Measurements from ENCODE around the gene MYH7B. TPM values are rescaled to one million over a fixed set of nuclear protein-coding genes. Genes with fewer than 3 reads are reported as not detected.

MYH7B gene
- total RNA-seq, 2 donors from 2014 or later, result 0.69 to 1.5 TPM

- no peak overlapping the region for H3K27ac ChIP-seq
- intact Hi-C loops (cut with DNase I), result loop anchor here (2.0 kb wide), 1 partner anchor 84 kb away; the partner anchor contains the start of gene GGT7
Observed at GRCh38 chr20:34956751-34957472, 1.2 kb downstream of the MYH7B start.

GRCh38 chr20:34964486-34964885, 8.8 kb downstream of the MYH7B start:
- H3K27me3 ChIP-seq, result no peaks in the 10 kb centered on the region
- DNase-seq, result no peak
- H3K4me1 ChIP-seq, result no peaks in the 10 kb centered on the region
- intact Hi-C loops (cut with DNase I), result no loop called here
- H3K27ac ChIP-seq, result no peak overlapping the region
- no peak for TF ChIP-seq CTCF (IDR thresholded peaks at IDR 0.05)
- no peaks in the 10 kb centered on the region for H3K9me3 ChIP-seq
- H3K9ac ChIP-seq (ENCODE audit: low read depth in 2 of 2, low read length in 2 of 2), result no peak overlapping the region
- H3K4me3 ChIP-seq, result no peak overlapping the region
- H3K36me3 ChIP-seq, result no peaks in the 10 kb centered on the region

More at GRCh38 chr20:34956751-34957472, 1.2 kb downstream of the MYH7B start:
- H3K36me3 ChIP-seq, result no peaks in the 10 kb centered on the region
- no peak for DNase-seq
- no peaks in the 10 kb centered on the region for H3K9me3 ChIP-seq
- H3K4me1 ChIP-seq, result no peaks in the 10 kb centered on the region
- no peak overlapping the region for H3K9ac ChIP-seq (ENCODE audit: low read depth in 2 of 2, low read length in 2 of 2)
- no peaks in the 10 kb centered on the region for H3K27me3 ChIP-seq
- H3K4me3 ChIP-seq, result no peak overlapping the region
- no peak for TF ChIP-seq CTCF (IDR thresholded peaks at IDR 0.05)

GRCh38 chr20:34965051-34965450, 9.4 kb downstream of the MYH7B start:
- Histone ChIP-seq H3K4me1 (no peaks in the 10 kb centered on the region), H3K9me3 (no peaks in the 10 kb centered on the region), H3K9ac (ENCODE audit: low read depth in 2 of 2, low read length in 2 of 2) (no peak overlapping the region), H3K27me3 (no peaks in the 10 kb centered on the region), H3K4me3 (no peak overlapping the region), H3K27ac (no peak overlapping the region), H3K36me3 (no peaks in the 10 kb centered on the region)
- TF ChIP-seq CTCF (IDR thresholded peaks at IDR 0.05), result no peak
- no peak for DNase-seq
- intact Hi-C loops (cut with DNase I), result no loop called here

GRCh38 chr20:34967421-34967820, 11.8 kb downstream of the MYH7B start:
- Histone ChIP-seq H3K9me3 (no peaks in the 10 kb centered on the region), H3K4me3 (no peak overlapping the region), H3K27me3 (no peaks in the 10 kb centered on the region), H3K36me3 (no peaks in the 10 kb centered on the region), H3K9ac (ENCODE audit: low read depth in 2 of 2, low read length in 2 of 2) (no peak overlapping the region), H3K27ac (no peak overlapping the region), H3K4me1 (no peaks in the 10 kb centered on the region)
- no peak for TF ChIP-seq CTCF (IDR thresholded peaks at IDR 0.05)
- intact Hi-C loops (cut with DNase I), result no loop called here
- DNase-seq, result no peak

GRCh38 chr20:34968042-34968775, 12.5 kb downstream of the MYH7B start:
- Histone ChIP-seq H3K9ac (ENCODE audit: low read depth in 2 of 2, low read length in 2 of 2) (no peak overlapping the region), H3K4me1 (no peaks in the 10 kb centered on the region), H3K4me3 (no peak overlapping the region), H3K27ac (no peak overlapping the region), H3K36me3 (no peaks in the 10 kb centered on the region), H3K9me3 (no peaks in the 10 kb centered on the region), H3K27me3 (no peaks in the 10 kb centered on the region)
- intact Hi-C loops (cut with DNase I), result no loop called here
- no peak for DNase-seq
- no peak for TF ChIP-seq CTCF (IDR thresholded peaks at IDR 0.05)
